K562 (cell line): ENCODE measurements around the gene PLA2G2C. TPM values are rescaled to one million over a fixed set of nuclear protein-coding genes. Genes with fewer than 3 reads are reported as not detected.

ENCODE experiments used
- FOXP4 ChIP-seq: sonication (generic); formaldehyde crosslinking; IDR thresholded peaks from 2 replicates; pipeline ENCODE4 v1.8.0; 2022; ENCODE audit warnings: mild to moderate bottlenecking, missing genetic modification reagents, borderline replicate concordance
- MBD1 ChIP-seq: fragments of 250-450 bp; sonication (Bioruptor Pico); IDR thresholded peaks from 2 replicates; pipeline ENCODE4 v1.8.0; 2022; ENCODE audit warnings: inconsistent platforms
- NR2C2 ChIP-seq, 2 experiments: fragments of 200-800 bp in 1 of 2; sonication (Bioruptor generic) in 1 of 2; sonication (generic) in 1 of 2; formaldehyde crosslinking in 1 of 2; IDR thresholded peaks; 2 replicates each; pipeline versions ENCODE4 v1.6.1 to v1.8.0; 2016 to 2022; ENCODE audit warnings: mild to moderate bottlenecking in 1 of 2, missing compliant biosample characterization in 1 of 2, missing genetic modification characterization in 1 of 2, missing genetic modification reagents in 1 of 2
- TEAD1 ChIP-seq, 2 experiments: fragments of 450-650 bp in 1 of 2; sonication (generic) in 1 of 2; formaldehyde crosslinking; IDR thresholded peaks; 2 replicates each; pipeline versions ENCODE4 v1.4.0 to v1.8.0; 2020 to 2022; ENCODE audit warnings: mild to moderate bottlenecking in 2 of 2, missing genetic modification reagents in 1 of 2
- ZBTB12 ChIP-seq: fragments of 250-450 bp; sonication (Bioruptor Pico); IDR thresholded peaks from 2 replicates; pipeline ENCODE4 v1.4.0; 2020
- ZBTB7A ChIP-seq: IDR thresholded peaks from 2 replicates; pipeline ENCODE4 v1.6.1; 2011; ENCODE audit warnings: low read depth, mild to moderate bottlenecking, low read length, moderate library complexity, borderline replicate concordance; ENCODE audit not compliant: control insufficient read depth
- ZKSCAN1 ChIP-seq: fragments of 150-350 bp; IDR thresholded peaks from 2 replicates; pipeline ENCODE4 v1.6.1; 2016; ENCODE audit warnings: low read depth, low read length
- ZNF124 ChIP-seq: sonication (generic); formaldehyde crosslinking; IDR thresholded peaks from 2 replicates; pipeline ENCODE4 v1.8.1; 2022; ENCODE audit warnings: missing genetic modification reagents
- ZNF143 ChIP-seq: sonication (generic); formaldehyde crosslinking; IDR thresholded peaks from 2 replicates; pipeline ENCODE4 v1.9.0; 2022; ENCODE audit warnings: mild to moderate bottlenecking, missing genetic modification reagents
- ZNF436 ChIP-seq: fragments of 250-450, 450-650 bp; sonication (Bioruptor Pico); formaldehyde crosslinking; IDR thresholded peaks from 2 replicates; pipeline ENCODE4 v1.7.0; 2020; ENCODE audit warnings: mild to moderate bottlenecking
- polyA plus RNA-seq, 8 experiments: library from polyadenylated mRNA; depleted of rRNA in 4 of 8; stranded (reverse) in 5 of 8; unstranded in 3 of 8; fragments of >200 nt; fragmentation: Nextera tagmentation in 2 of 8; fragmentation: Illumina TruSeq in 1 of 8; extraction: Ambion mirVana in 2 of 8; extraction: Trizol in 1 of 8; gene quantifications; 2 replicates each; pipeline versions ENCODE4 v1.2.1 to v1.2.3, GENCODE V29; 2011 to 2014; ENCODE audit warnings: inconsistent platforms in 1 of 8, missing spikeins in 1 of 8
- total RNA-seq, 7 experiments: library from RNA; depleted of rRNA in 6 of 7; stranded (reverse); fragments of >200 nt in 6 of 7; fragmentation: Illumina TruSeq in 2 of 7; extraction: Trizol in 2 of 7; gene quantifications; 2 replicates each; pipeline versions ENCODE4 v1.2.1 to v1.2.3, GENCODE V29; 2011 to 2021; ENCODE audit warnings: low replicate concordance in 1 of 7

The PLA2G2C gene
- total and polyA plus RNA-seq, 9 of the 15 experiments (the other 6 are each of a cell fraction or from before 2014, with no cell fraction given): 0.14 to 0.49 (median 0.21) TPM

- TF ChIP-seq FOXP4 (CRISPR knock-in tag): no peak
- TF ChIP-seq ZBTB12 (CRISPR knock-in tag): no peak
- no peak for TF ChIP-seq ZNF436 (CRISPR knock-in tag)
- 0 out of 2 replicates have a peak, but pooled peaks have one; percentile 13 for TF ChIP-seq ZNF143 (CRISPR knock-in tag)
- TF ChIP-seq ZBTB7A: peak; percentile 46; the same call in 1 of the 2 replicates
- no peak for TF ChIP-seq MBD1 (CRISPR knock-in tag)
- peak in 1 of 2 experiments; percentile 49; a peak in 1 of 4 replicates for TF ChIP-seq TEAD1 (CRISPR knock-in tag; IDR thresholded peaks at IDR 0.05)
- no peak for TF ChIP-seq ZNF124 (CRISPR knock-in tag)
- TF ChIP-seq NR2C2 (CRISPR knock-in tag; IDR thresholded peaks at IDR 0.05): 0 out of 2 replicates have a peak, but pooled peaks have one; percentile 48
- no peak for TF ChIP-seq NR2C2 (tag; IDR thresholded peaks at IDR 0.05)
- TF ChIP-seq ZKSCAN1: no peak
These were observed 34.3 kb downstream of the PLA2G2C start (continued) for GRCh38 chr1:20151906-20152598.
